ENCODE data around the gene SLCO2A1. TPM values are rescaled to one million over a fixed set of nuclear protein-coding genes. Genes with fewer than 3 reads are reported as not detected.

The SLCO2A1 gene
- polyA plus RNA-seq, 4 donors: 1.6 to 36.7 (median 4.9) TPM

DNA sequence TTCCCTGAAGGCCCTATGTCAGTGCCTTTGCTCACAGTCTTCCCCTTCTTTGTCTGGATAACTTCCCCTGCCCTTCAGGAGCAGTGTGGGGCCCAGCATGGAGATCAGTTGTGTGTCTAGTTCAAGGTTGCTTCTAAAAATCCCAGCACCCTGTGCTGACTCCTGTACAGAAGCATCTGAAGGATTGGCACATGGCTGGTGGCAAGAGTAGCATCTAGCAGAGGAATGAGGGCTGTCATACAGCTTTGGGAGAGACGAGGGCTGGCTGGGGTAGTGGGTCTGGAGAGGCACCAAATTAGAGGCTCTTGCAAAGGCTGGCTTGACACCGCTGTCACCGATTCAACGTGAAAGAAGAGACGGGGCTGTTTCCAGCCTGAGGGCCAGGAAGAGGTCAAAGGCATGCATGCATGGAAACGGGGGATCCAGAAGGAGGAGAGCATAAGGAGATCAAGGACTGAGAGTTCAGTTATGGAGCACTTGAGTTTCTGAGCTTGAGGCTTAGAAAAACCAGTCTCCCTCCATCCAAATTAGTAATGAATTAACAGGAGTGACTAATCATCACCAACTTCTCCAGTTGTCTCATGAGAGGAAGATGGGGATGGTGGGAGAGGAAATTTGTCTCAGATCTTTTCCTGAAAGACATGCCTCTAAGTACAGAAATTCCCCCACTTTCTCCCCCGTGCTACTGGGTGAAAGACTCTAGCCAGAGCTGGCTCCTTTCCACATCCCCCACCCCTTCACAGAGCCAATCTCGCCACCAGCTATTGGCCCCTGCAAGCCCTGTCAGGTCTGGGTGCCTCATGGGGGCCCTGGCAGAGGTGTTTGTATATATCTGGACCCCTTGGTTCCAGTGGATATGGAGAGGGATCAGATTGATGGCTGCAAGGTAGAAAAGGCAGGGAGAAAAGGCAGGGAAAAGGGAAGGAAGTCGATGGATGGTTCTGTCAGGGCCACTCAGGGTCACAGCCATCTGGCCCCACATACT is 45.9 kb downstream of the SLCO2A1 start:
- WGBS, 3 donors: 86 to 89% (median 89%) methylated on average over 9 of the region's 9 CpGs

DNA sequence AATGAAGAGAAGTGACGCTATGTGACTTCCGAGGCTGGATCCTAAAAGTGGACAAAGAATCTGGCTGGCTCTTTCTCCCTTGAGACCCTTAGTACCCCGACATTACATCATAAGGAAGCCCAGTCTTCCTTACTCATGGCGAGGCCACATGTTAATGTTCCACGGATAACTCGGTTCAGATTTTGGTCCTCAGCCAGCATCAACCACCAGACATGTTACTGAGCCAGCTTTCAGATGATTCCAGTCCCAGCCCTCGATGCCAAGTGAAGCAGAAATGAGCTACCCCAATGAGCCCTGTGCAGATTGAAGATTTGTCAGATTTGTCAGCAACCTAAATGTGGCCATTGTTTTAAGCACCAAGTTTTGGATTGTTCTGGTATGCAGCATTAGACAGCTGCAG is 46.6 kb downstream of the SLCO2A1 start:
- no peaks in the 10 kb centered on the region for H3K27me3 ChIP-seq (ENCODE audit: control insufficient read depth in 3 of 3, insufficient read depth in 3 of 3, low read length in 3 of 3)
- DNase-seq (no peak), FAIRE-seq (no peak)
- 77 to 89% (median 83%) methylated on average over 7 of the region's 7 CpGs for WGBS, 3 donors
- peaks cover 0 to 2% (median 0%) of the 10 kb centered on the region in 3 donors for H3K36me3 ChIP-seq (ENCODE audit: control insufficient read depth in 3 of 3, insufficient read depth in 2 of 3, low read depth in 1 of 3, low read length in 3 of 3)
- H3K9me3 ChIP-seq (ENCODE audit: control insufficient read depth in 2 of 2, insufficient read depth in 1 of 2, low read depth in 1 of 2, low read length in 1 of 2): no peaks in the 10 kb centered on the region
- no peak overlapping the region for H3K27ac ChIP-seq (ENCODE audit: low read depth in 1 of 3, low read length in 2 of 3)
- no peak overlapping the region for H3K4me3 ChIP-seq (ENCODE audit: low read depth in 1 of 3, low read length in 3 of 3)
- peaks cover 2 to 10% (median 3%) of the 10 kb centered on the region in 3 donors for H3K4me1 ChIP-seq (ENCODE audit: control insufficient read depth in 3 of 3, insufficient read depth in 2 of 3, low read depth in 1 of 3, low read length in 2 of 3)

More for the DNA sequence above, 45.9 kb downstream of the SLCO2A1 start:
- H3K27ac ChIP-seq (ENCODE audit: low read depth in 1 of 3, low read length in 2 of 3): no peak overlapping the region
- no peak overlapping the region for H3K4me3 ChIP-seq (ENCODE audit: low read depth in 1 of 3, low read length in 3 of 3)
- DNase-seq (no peak), FAIRE-seq (no peak)
- H3K27me3 ChIP-seq (ENCODE audit: control insufficient read depth in 3 of 3, insufficient read depth in 3 of 3, low read length in 3 of 3): no peaks in the 10 kb centered on the region
- no peaks in the 10 kb centered on the region for H3K36me3 ChIP-seq (ENCODE audit: control insufficient read depth in 3 of 3, insufficient read depth in 2 of 3, low read depth in 1 of 3, low read length in 3 of 3)
- peaks cover 3 to 17% (median 4%) of the 10 kb centered on the region in 3 donors for H3K4me1 ChIP-seq (ENCODE audit: control insufficient read depth in 3 of 3, insufficient read depth in 2 of 3, low read depth in 1 of 3, low read length in 2 of 3)
- H3K9me3 ChIP-seq (ENCODE audit: control insufficient read depth in 2 of 2, insufficient read depth in 1 of 2, low read depth in 1 of 2, low read length in 1 of 2): no peaks in the 10 kb centered on the region

DNA sequence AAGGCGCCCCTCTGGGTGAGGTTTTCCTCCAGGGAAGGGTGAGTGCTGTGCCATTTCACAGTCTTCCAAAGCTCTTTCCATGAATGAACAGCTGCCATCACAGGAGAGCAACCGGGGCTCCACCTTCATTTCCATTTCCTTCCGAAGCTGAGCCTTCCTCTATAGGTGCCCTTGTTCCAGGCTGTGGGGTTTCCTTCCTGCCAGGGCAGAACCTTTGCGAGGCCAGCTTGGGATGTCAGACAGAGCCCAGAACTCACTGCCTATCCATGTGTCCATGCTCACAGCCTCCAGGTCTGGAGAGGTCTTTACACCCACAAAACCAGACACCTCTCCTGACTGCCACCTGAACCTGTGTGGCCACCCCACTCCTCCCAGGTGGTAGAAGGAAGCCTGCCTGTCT is 49.2 kb downstream of the SLCO2A1 start:
- Histone ChIP-seq H3K27me3 (ENCODE audit: control insufficient read depth in 3 of 3, insufficient read depth in 3 of 3, low read length in 3 of 3) (no peaks in the 10 kb centered on the region), H3K4me1 (ENCODE audit: control insufficient read depth in 3 of 3, insufficient read depth in 2 of 3, low read depth in 1 of 3, low read length in 2 of 3) (no peaks in the 10 kb centered on the region), H3K9me3 (ENCODE audit: control insufficient read depth in 2 of 2, insufficient read depth in 1 of 2, low read depth in 1 of 2, low read length in 1 of 2) (no peaks in the 10 kb centered on the region), H3K4me3 (ENCODE audit: low read depth in 1 of 3, low read length in 3 of 3) (no peak overlapping the region), H3K36me3 (ENCODE audit: control insufficient read depth in 3 of 3, insufficient read depth in 2 of 3, low read depth in 1 of 3, low read length in 3 of 3) (peaks cover 0 to 2% (median 0%) of the 10 kb centered on the region in 3 donors), H3K27ac (ENCODE audit: low read depth in 1 of 3, low read length in 2 of 3) (no peak overlapping the region)
- no peak for FAIRE-seq
- 80 to 96% (median 90%) methylated on average over 4 of the region's 4 CpGs for WGBS, 3 donors
- DNase-seq: no peak

DNA sequence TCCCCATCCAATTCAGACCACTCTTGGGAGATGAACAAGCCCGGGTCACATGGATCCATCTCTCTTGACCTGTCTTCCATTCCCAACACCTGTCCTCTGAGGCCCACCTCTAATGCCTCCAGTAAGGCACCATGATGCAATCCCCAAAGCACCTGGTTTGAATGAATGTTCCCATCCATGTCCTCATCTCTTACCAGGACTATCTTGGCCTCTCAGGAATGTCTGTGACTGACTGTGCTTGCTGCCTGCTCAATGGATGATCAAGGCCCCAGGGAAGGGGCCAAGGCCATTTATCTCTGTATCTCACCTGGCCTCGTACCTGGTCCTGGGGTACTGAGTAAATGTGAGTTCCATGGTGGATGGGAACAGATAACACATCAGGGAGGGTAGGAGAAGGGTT is 49.7 kb downstream of the SLCO2A1 start:
- no peaks in the 10 kb centered on the region for H3K9me3 ChIP-seq (ENCODE audit: control insufficient read depth in 2 of 2, insufficient read depth in 1 of 2, low read depth in 1 of 2, low read length in 1 of 2)
- WGBS, 3 donors: 88 to 93% (median 89%) methylated on average over 2 of the region's 2 CpGs
- no peak overlapping the region for H3K27ac ChIP-seq (ENCODE audit: low read depth in 1 of 3, low read length in 2 of 3)
- FAIRE-seq (no peak), DNase-seq (no peak)
- H3K36me3 ChIP-seq (ENCODE audit: control insufficient read depth in 3 of 3, insufficient read depth in 2 of 3, low read depth in 1 of 3, low read length in 3 of 3): peaks cover 0 to 2% (median 0%) of the 10 kb centered on the region in 3 donors
- H3K4me3 ChIP-seq (ENCODE audit: low read depth in 1 of 3, low read length in 3 of 3): no peak overlapping the region
- H3K4me1 ChIP-seq (ENCODE audit: control insufficient read depth in 3 of 3, insufficient read depth in 2 of 3, low read depth in 1 of 3, low read length in 2 of 3): no peaks in the 10 kb centered on the region
- no peaks in the 10 kb centered on the region for H3K27me3 ChIP-seq (ENCODE audit: control insufficient read depth in 3 of 3, insufficient read depth in 3 of 3, low read length in 3 of 3)

DNA sequence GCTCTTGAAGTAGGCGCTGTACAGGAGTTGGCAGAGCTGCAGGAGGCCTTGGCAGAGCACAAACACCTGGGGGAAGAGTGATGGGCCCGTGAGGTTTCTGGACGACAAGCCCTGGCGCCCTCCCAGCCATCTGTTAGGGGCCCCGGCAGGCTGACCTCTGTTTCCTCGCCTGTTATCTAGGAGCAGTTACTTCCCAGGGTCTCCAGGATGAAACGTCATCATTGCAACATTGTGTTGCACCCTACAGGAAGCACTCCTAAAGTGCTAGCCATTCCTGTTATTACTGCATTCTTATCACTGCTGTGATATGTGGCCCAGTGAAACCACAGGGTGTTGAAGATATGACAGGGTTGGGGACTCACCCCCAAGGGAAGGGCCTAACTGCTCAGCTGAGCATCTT is 50.2 kb downstream of the SLCO2A1 start:
- DNase-seq (no peak), FAIRE-seq (no peak)
- Histone ChIP-seq H3K9me3 (ENCODE audit: control insufficient read depth in 2 of 2, insufficient read depth in 1 of 2, low read depth in 1 of 2, low read length in 1 of 2) (no peaks in the 10 kb centered on the region), H3K27me3 (ENCODE audit: control insufficient read depth in 3 of 3, insufficient read depth in 3 of 3, low read length in 3 of 3) (no peaks in the 10 kb centered on the region), H3K4me3 (ENCODE audit: low read depth in 1 of 3, low read length in 3 of 3) (no peak overlapping the region), H3K36me3 (ENCODE audit: control insufficient read depth in 3 of 3, insufficient read depth in 2 of 3, low read depth in 1 of 3, low read length in 3 of 3) (peaks cover 0 to 2% (median 0%) of the 10 kb centered on the region in 3 donors), H3K4me1 (ENCODE audit: control insufficient read depth in 3 of 3, insufficient read depth in 2 of 3, low read depth in 1 of 3, low read length in 2 of 3) (no peaks in the 10 kb centered on the region), H3K27ac (ENCODE audit: low read depth in 1 of 3, low read length in 2 of 3) (no peak overlapping the region)
- WGBS, 3 donors: 61 to 66% (median 62%) methylated on average over 7 of the region's 7 CpGs

DNA sequence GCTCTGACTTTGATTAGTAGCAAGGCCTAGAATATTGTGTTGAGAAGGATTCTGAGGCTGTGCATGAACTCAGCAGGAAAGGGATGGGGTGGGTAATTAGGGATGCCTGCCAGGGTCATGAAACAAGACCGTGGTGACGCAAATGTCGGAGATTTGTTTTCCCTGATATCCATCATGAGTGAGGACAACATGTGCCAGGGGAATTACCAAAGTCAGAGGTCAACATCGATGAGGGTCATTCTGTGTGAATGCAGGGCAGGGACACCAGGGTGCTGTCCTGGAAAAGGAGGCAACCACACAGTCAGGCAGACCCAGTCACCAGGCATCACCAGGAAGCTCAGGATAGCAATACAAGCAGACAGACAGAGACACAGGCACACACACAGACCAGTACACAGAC is 52.2 kb downstream of the SLCO2A1 start:
- DNase-seq: no peak
- Histone ChIP-seq H3K27me3 (ENCODE audit: control insufficient read depth in 3 of 3, insufficient read depth in 3 of 3, low read length in 3 of 3) (no peaks in the 10 kb centered on the region), H3K4me1 (ENCODE audit: control insufficient read depth in 3 of 3, insufficient read depth in 2 of 3, low read depth in 1 of 3, low read length in 2 of 3) (no peaks in the 10 kb centered on the region), H3K4me3 (ENCODE audit: low read depth in 1 of 3, low read length in 3 of 3) (no peak overlapping the region), H3K36me3 (ENCODE audit: control insufficient read depth in 3 of 3, insufficient read depth in 2 of 3, low read depth in 1 of 3, low read length in 3 of 3) (peaks cover 0 to 2% (median 0%) of the 10 kb centered on the region in 3 donors), H3K27ac (ENCODE audit: low read depth in 1 of 3, low read length in 2 of 3) (no peak overlapping the region), H3K9me3 (ENCODE audit: control insufficient read depth in 2 of 2, insufficient read depth in 1 of 2, low read depth in 1 of 2, low read length in 1 of 2) (no peaks in the 10 kb centered on the region)
- FAIRE-seq: no peak
- WGBS, 3 donors: 77 to 84% (median 81%) methylated on average over 4 of the region's 4 CpGs

DNA sequence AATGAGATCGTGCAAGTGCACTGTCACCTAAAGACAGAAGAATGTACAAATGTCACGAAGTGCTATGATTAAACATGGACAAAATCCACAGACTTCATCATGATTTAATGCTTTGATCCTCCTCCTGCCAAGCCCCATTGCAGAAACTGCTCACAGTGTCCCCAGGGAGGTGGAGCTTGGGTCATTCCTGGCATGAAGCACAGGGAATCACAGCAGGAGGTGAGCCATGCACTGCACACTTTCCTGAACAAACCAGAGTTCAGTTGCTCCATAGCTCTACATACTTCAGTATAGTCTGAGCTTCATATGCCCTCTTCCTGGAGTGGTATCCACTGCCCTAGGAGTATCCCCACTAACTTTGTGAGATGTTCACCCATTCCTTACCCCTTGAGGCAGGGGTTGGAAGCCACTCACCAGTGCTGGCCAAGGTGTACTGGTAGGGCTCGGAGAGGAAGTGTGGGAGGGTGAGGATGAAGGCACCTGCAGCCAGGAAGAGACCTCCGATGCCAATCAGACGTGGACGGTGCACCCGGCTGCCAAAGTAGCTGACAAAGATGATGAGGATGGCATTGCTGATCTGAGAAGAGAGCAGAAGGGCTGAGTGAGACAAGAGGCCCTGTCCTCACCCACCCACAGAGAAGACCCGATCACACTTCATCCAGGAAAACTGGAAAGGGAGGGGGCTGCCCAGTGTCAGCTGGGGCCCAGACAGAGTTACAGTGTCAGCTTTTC is 56.3 kb downstream of the SLCO2A1 start:
- no peak overlapping the region for H3K4me3 ChIP-seq (ENCODE audit: low read depth in 1 of 3, low read length in 3 of 3)
- no peaks in the 10 kb centered on the region for H3K4me1 ChIP-seq (ENCODE audit: control insufficient read depth in 3 of 3, insufficient read depth in 2 of 3, low read depth in 1 of 3, low read length in 2 of 3)
- no peak for DNase-seq
- no peaks in the 10 kb centered on the region for H3K9me3 ChIP-seq (ENCODE audit: control insufficient read depth in 2 of 2, insufficient read depth in 1 of 2, low read depth in 1 of 2, low read length in 1 of 2)
- H3K27me3 ChIP-seq (ENCODE audit: control insufficient read depth in 3 of 3, insufficient read depth in 3 of 3, low read length in 3 of 3): no peaks in the 10 kb centered on the region
- WGBS, 3 donors: 88 to 89% (median 88%) methylated on average over 8 of the region's 8 CpGs
- no peak for FAIRE-seq
- no peaks in the 10 kb centered on the region for H3K36me3 ChIP-seq (ENCODE audit: control insufficient read depth in 3 of 3, insufficient read depth in 2 of 3, low read depth in 1 of 3, low read length in 3 of 3)
- H3K27ac ChIP-seq (ENCODE audit: low read depth in 1 of 3, low read length in 2 of 3): no peak overlapping the region

DNA sequence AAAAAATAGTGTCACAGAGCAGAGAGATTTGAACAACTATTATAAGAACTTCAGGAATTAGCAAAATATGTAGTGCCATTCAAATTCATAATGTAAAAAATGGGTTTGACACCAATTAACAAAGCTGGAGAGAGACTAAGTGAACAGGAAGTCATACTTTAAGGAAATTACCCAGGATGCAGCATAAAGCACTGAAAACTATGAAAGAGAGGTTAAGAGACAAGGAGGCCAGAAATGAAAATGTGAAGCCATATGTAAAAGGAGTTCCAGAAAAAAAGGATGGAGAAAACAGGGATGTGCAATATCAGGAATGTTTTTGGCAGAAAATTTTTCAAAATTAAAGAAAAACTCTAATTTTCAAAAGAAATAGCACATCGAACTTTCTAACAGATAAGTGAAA is 57.6 kb downstream of the SLCO2A1 start:
- 93 to 100% (median 94%) methylated on average over 1 of the region's 1 CpG for WGBS, 3 donors
- Histone ChIP-seq H3K4me1 (ENCODE audit: control insufficient read depth in 3 of 3, insufficient read depth in 2 of 3, low read depth in 1 of 3, low read length in 2 of 3) (no peaks in the 10 kb centered on the region), H3K36me3 (ENCODE audit: control insufficient read depth in 3 of 3, insufficient read depth in 2 of 3, low read depth in 1 of 3, low read length in 3 of 3) (no peaks in the 10 kb centered on the region), H3K27ac (ENCODE audit: low read depth in 1 of 3, low read length in 2 of 3) (no peak overlapping the region), H3K4me3 (ENCODE audit: low read depth in 1 of 3, low read length in 3 of 3) (no peak overlapping the region), H3K9me3 (ENCODE audit: control insufficient read depth in 2 of 2, insufficient read depth in 1 of 2, low read depth in 1 of 2, low read length in 1 of 2) (no peaks in the 10 kb centered on the region), H3K27me3 (ENCODE audit: control insufficient read depth in 3 of 3, insufficient read depth in 3 of 3, low read length in 3 of 3) (no peaks in the 10 kb centered on the region)
- FAIRE-seq (no peak), DNase-seq (no peak)
